Uterus (tissue), 4 donors: Measurements from ENCODE around the gene SMAD3. TPM values are rescaled to one million over a fixed set of nuclear protein-coding genes. Genes with fewer than 3 reads are reported as not detected.

Source experiments
- DNase-seq, 2 donors: peaks; one replicate each; pipeline ENCODE4 v3.0.0-alpha.2; 2019 to 2020
- H3K27ac ChIP-seq, 2 donors: fragments of 200-600 bp; sonication (generic); 1 replicate in 1 of 2; 2 replicates in 1 of 2; pipeline ENCODE4 v1.5.1; 2016 to 2018
- H3K27me3 ChIP-seq, 2 donors: fragments of 200-600 bp; sonication (generic); one replicate each; pipeline ENCODE4 v1.5.1; 2018 to 2019; ENCODE audit warnings: control low read depth in 1 of 2
- H3K36me3 ChIP-seq, 2 donors: fragments of 200-600 bp; sonication (generic); one replicate each; pipeline ENCODE4 v1.5.1; 2019; ENCODE audit warnings: control low read depth in 1 of 2
- H3K4me1 ChIP-seq, 2 donors: fragments of 200-600 bp; sonication (generic); one replicate each; pipeline ENCODE4 v1.5.1; 2018 to 2019; ENCODE audit warnings: control low read depth in 1 of 2
- H3K4me3 ChIP-seq, 2 donors: fragments of 200-600 bp; sonication (generic); 1 replicate in 1 of 2; 2 replicates in 1 of 2; pipeline ENCODE4 v1.5.1; 2018 to 2019; ENCODE audit warnings: mild to moderate bottlenecking in 1 of 2
- H3K9me3 ChIP-seq, 2 donors: fragments of 200-600 bp; sonication (generic); one replicate each; pipeline ENCODE4 v1.5.1; 2019; ENCODE audit warnings: control low read depth in 1 of 2
- POLR2A ChIP-seq, 2 donors: fragments of 450-650 bp; IDR thresholded peaks; one replicate each; pipeline ENCODE4 v1.6.1; 2016; ENCODE audit warnings: antibody characterized with exemption in 2 of 2, mild to moderate bottlenecking in 1 of 2, moderate library complexity in 1 of 2
- intact Hi-C: fragments of 100-400 bp; cut with DNase I; formaldehyde crosslinking; loops from one replicate; pipeline ENCODE4 v1.15.1; 2023; ENCODE audit warnings: low total_unique reads
- total RNA-seq, 4 donors: library from RNA; depleted of rRNA in 3 of 4; stranded (reverse); fragments of >200 nt in 3 of 4; gene quantifications; one replicate each; pipeline versions ENCODE4 v1.1.0 to v1.2.4, GENCODE V29; 2014 to 2023
- TF ChIP-seq, protein P1 (sequence below), 4 experiments: fragments of 200-600 bp in 2 of 4; fragments of 450-650 bp in 2 of 4; sonication (generic) in 2 of 4; IDR thresholded peaks; one replicate each; pipeline ENCODE4 v1.5.1; 2016 to 2019; ENCODE audit warnings: antibody characterized with exemption in 4 of 4, mild to moderate bottlenecking in 2 of 4, moderate library complexity in 1 of 4
- donor health status: DM: yes; HTN: yes; CAD: no.

SMAD3 gene
- total RNA-seq, 4 donors from 2014 or later, result 14.3 to 66.9 (median 32.3) TPM

DNA sequence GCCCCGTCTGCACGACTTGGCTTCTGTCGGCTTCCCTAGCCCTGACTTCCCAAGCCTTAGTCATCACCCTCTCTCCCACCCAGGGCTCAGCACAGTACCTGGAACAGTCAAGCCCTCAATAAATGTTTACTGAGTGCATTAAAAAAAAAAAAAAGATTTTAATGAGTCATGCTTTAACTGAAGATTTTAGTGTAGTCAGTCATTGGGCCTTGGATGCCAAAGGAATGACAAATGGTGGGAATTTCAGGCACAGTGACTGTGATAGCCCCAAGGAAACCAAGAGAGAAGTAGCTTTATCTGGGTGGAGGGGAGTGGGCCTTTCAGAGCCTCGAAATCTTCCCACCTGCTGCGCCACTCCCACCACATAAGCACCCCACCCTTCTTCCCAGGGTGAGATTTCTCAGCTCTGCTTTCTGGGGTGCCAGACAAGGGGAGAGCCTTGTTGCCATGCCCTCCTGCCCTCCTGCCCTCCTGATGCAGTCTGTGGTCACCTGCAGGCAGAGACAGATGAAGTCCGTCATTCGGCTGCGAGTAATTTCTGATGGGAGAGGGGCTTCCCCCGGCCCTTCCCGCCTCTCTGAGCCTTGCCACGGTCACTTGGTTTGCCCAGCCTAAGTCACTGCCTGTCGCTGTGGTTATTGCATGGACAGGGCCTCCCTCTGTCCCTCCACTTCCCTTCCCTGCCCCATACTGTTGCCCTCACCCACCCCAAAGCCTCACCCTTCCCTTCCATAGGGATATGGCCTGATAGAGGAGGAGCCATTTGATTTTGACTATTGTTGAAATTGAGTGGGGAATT is 41.8 kb downstream of the SMAD3 start:
- no peak for TF ChIP-seq POLR2A (IDR thresholded peaks at IDR 0.05)
- TF ChIP-seq, protein P1, sequence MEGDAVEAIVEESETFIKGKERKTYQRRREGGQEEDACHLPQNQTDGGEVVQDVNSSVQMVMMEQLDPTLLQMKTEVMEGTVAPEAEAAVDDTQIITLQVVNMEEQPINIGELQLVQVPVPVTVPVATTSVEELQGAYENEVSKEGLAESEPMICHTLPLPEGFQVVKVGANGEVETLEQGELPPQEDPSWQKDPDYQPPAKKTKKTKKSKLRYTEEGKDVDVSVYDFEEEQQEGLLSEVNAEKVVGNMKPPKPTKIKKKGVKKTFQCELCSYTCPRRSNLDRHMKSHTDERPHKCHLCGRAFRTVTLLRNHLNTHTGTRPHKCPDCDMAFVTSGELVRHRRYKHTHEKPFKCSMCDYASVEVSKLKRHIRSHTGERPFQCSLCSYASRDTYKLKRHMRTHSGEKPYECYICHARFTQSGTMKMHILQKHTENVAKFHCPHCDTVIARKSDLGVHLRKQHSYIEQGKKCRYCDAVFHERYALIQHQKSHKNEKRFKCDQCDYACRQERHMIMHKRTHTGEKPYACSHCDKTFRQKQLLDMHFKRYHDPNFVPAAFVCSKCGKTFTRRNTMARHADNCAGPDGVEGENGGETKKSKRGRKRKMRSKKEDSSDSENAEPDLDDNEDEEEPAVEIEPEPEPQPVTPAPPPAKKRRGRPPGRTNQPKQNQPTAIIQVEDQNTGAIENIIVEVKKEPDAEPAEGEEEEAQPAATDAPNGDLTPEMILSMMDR (IDR thresholded peaks at IDR 0.05), result no peak
- Histone ChIP-seq H3K9me3 (no peaks in the 10 kb centered on the region), H3K36me3 (no peaks in the 10 kb centered on the region), H3K4me3 (no peak overlapping the region), H3K27me3 (no peaks in the 10 kb centered on the region), H3K27ac (peak overlapping the region; percentile 60 to 81), H3K4me1 (peaks cover 16 to 29% of the 10 kb centered on the region in 2 donors)
- peak; percentile 77 to 88 for DNase-seq
- intact Hi-C loops, result no loop called here

DNA sequence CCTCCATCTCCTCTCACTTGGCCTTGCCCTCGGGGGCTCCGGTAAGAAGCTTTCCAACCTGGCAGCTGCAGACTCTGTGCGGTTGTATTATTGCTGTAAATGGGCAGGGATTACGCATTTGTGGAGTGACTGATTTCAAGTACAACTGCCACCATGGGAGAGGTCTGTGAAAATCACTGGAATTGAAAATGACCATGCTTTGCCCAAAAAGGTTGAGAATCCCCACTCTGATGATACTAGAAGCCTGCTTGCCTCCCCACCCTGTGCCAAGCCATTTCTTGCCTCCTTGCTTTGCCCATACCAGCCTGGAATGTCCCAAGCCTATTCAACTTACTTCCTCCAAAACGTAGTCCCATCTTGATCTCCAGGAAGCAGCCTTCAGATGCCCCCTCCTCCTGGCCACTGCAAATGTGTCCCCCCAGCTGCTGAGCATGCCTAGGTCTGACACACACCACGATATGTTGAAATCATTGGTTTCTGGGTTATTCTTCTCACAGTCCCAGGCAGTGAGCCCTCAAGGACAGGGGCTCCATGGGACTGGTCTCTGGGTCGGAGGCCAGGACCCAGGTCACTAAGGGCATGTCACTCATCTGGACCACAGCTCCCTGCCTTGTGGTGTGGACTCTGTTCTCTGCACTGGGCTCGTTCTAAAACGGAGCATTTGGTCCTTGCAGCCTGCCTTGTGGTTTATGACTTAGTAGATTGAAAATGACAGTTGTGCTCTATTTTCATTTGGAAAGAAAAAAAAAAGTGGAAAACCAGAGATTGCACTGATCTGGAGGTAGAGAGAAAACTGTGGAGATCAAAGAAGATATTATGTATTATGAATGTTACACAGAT is 42.9 kb downstream of the SMAD3 start:
- no peaks in the 10 kb centered on the region for H3K9me3 ChIP-seq
- no peak for TF ChIP-seq POLR2A (IDR thresholded peaks at IDR 0.05)
- TF ChIP-seq, protein P1 (IDR thresholded peaks at IDR 0.05), result no peak
- H3K4me1 ChIP-seq, result peaks cover 16 to 29% of the 10 kb centered on the region in 2 donors
- no peak overlapping the region for H3K4me3 ChIP-seq
- H3K27me3 ChIP-seq, result no peaks in the 10 kb centered on the region
- peak overlapping the region; percentile 2 to 73 for H3K27ac ChIP-seq
- DNase-seq, result no peak
- intact Hi-C loops, result no loop called here
- H3K36me3 ChIP-seq, result no peaks in the 10 kb centered on the region

DNA sequence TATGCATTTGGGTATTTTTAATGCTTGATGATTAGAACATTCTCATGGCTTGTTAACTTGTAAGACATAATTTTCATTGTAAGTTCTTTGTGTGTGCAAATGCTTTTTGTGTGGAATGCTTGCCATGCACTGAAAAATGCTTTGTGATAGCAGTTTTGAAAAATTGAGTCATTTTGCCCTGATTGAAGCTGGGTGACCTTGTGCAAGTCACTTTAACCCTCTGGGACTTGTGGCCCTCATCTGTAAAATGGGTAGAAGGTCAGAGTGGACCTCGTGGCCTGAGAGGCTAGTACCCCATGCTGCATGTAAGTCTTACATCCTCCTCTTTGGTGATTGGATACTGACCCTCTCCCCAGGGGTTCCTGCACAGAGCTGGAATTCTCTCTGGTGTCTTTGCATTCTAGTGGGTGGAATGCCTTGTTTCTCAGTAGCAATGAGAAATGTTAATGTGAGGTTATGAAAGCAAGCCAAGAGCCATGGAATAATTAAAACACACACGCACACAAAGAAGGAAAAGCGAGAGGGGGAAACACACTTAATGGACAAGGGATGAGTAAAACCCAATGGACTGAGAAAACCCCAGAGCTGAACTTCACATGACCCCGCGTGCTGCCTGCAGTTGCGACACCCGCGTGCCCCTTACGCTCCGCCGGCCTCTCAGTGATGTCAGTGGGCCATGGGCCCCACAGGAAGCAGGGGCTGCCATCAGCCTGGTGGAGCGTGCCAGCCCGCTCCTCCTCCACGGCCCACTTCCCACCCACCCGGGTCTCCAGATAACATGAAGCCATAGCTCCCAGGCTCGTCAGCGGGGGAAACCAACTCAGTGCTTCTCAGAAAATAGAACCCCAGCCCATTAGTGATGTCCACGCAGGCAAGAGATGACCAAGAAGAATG is 44.0 kb downstream of the SMAD3 start:
- TF ChIP-seq, protein P1 (IDR thresholded peaks at IDR 0.05), result no peak
- TF ChIP-seq POLR2A (IDR thresholded peaks at IDR 0.05), result no peak
- Histone ChIP-seq H3K36me3 (no peaks in the 10 kb centered on the region), H3K9me3 (no peaks in the 10 kb centered on the region), H3K27ac (peak overlapping the region; percentile 67 to 71), H3K27me3 (no peaks in the 10 kb centered on the region), H3K4me3 (no peak overlapping the region), H3K4me1 (peaks cover 16 to 26% of the 10 kb centered on the region in 2 donors)
- intact Hi-C loops, result no loop called here
- peak; percentile 71 to 73 for DNase-seq

DNA sequence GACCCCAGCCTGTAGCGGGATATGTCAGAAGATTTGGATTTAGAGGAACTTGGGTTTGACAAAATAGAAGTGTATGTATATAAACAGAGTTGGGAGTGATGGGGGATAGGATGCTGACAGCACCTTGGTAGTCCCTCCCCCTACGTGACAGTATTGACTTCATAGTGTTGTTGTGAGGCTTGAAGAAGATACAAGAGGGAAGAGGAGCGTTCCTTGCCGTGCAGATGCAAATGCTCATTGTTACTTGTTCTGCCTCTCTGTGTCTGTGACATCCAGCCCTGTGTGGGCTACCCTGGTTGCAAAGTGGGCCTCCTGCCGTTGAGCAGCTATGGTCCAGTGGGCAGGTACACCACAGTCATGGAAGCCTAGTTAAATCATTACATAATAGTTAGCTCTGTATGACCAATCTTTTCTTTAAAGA is 45.0 kb downstream of the SMAD3 start:
- peak overlapping the region; percentile 67 to 71 for H3K27ac ChIP-seq
- H3K36me3 ChIP-seq, result no peaks in the 10 kb centered on the region
- H3K9me3 ChIP-seq, result no peaks in the 10 kb centered on the region
- DNase-seq, result no peak
- no peaks in the 10 kb centered on the region for H3K27me3 ChIP-seq
- H3K4me3 ChIP-seq, result no peak overlapping the region
- peaks cover 9 to 25% of the 10 kb centered on the region in 2 donors for H3K4me1 ChIP-seq
- intact Hi-C loops, result no loop called here
- TF ChIP-seq, protein P1 (IDR thresholded peaks at IDR 0.05), result no peak
- no peak for TF ChIP-seq POLR2A (IDR thresholded peaks at IDR 0.05)
